K562 (cell line): ENCODE data around the gene MGA. TPM values are rescaled to one million over a fixed set of nuclear protein-coding genes. Genes with fewer than 3 reads are reported as not detected.

Source experiments
- ATAC-seq: fragments of 200-7000 bp; cut with Tn5 transposase; 3 replicates; pipeline ENCODE4 v1.9.1; 2020; ENCODE audit warnings: moderate library complexity
- BruUV-seq: library from RNA; stranded (reverse); fragments of 400-500 nt; replicated peaks from 2 replicates; lab custom pipeline; 2021; lab: Mats Ljungman, UMichigan
- CTCF ChIA-PET: fragments of 300-600 bp; formaldehyde crosslinking; extraction: SDS; loops from one replicate; lab custom pipeline; 2021; ENCODE audit warnings: low intra/inter-chr PET ratio; lab: Yijun Ruan, JAX
- POLR2A ChIA-PET: fragments of 300-600, 350-650 bp; sonication (Branson Sonifier 250); formaldehyde crosslinking; extraction: SDS; loops from one replicate; lab custom pipeline; 2021; ENCODE audit warnings: antibody characterized with exemption, inconsistent platforms; lab: Yijun Ruan, JAX
- DNase-seq, 4 experiments: peaks; one replicate each; pipeline versions ENCODE4 v3.0.0 to v3.0.0-alpha.2; 2011 to 2018; ENCODE audit warnings: low spot score in 3 of 4, mixed read lengths in 3 of 4; ENCODE audit errors: extremely low read depth in 1 of 4
- FAIRE-seq: peaks from 2 replicates; lab custom pipeline; 2011; peaks lifted over from hg19 to GRCh38; lab: Jason Lieb, UNC
- H2AFZ ChIP-seq: 2 replicates; pipeline ENCODE4 v1.6.0; 2011; ENCODE audit warnings: low read depth, low read length, control low read depth, inconsistent platforms
- H3K27ac ChIP-seq: fragments of 200-600 bp; 3 replicates; pipeline ENCODE4 v1.8.0; 2011; ENCODE audit warnings: low read depth, mild to moderate bottlenecking, control low read depth, inconsistent platforms, low read length, moderate library complexity, mixed read lengths; ENCODE audit errors: extremely low read depth
- H3K27me3 ChIP-seq, 2 experiments: fragments of 300-600 bp in 1 of 2; 2 replicates in 1 of 2; 3 replicates in 1 of 2; pipeline versions ENCODE4 v1.6.0 to v1.8.0; 2011; ENCODE audit warnings: inconsistent platforms in 2 of 2, low read length in 2 of 2, mild to moderate bottlenecking in 1 of 2, mixed read lengths in 1 of 2, moderate library complexity in 1 of 2; ENCODE audit not compliant: control insufficient read depth in 2 of 2, insufficient read depth in 2 of 2
- H3K36me3 ChIP-seq: fragments of 300-600 bp; 3 replicates; pipeline ENCODE4 v1.8.0; 2011; ENCODE audit warnings: mild to moderate bottlenecking, low read length, inconsistent platforms; ENCODE audit not compliant: control insufficient read depth, insufficient read depth
- H3K4me1 ChIP-seq, 2 experiments: fragments of 200-600 bp in 1 of 2; replicated peaks in 1 of 2; 2 replicates in 1 of 2; 3 replicates in 1 of 2; pipeline versions ENCODE4 v1.5.1 to v1.8.0; 2011; ENCODE audit warnings: inconsistent platforms in 2 of 2, low read length in 2 of 2, mild to moderate bottlenecking in 1 of 2, mixed read lengths in 1 of 2, moderate library complexity in 1 of 2; ENCODE audit not compliant: control insufficient read depth in 2 of 2, insufficient read depth in 2 of 2
- H3K4me2 ChIP-seq: 2 replicates; pipeline ENCODE4 v1.6.1; 2011; ENCODE audit warnings: low read length, control low read depth, inconsistent platforms, mixed read lengths; ENCODE audit not compliant: insufficient read depth
- H3K4me3 ChIP-seq: fragments of 200-600 bp; sonication (generic), shearing (Covaris generic); 2 replicates; pipeline ENCODE4 v1.5.1; 2016; ENCODE audit warnings: control low read depth, inconsistent platforms
- H3K79me2 ChIP-seq: fragments of 200-600 bp; 3 replicates; pipeline ENCODE4 v1.8.0; 2011; ENCODE audit warnings: low read length, inconsistent platforms; ENCODE audit not compliant: control insufficient read depth, insufficient read depth
- H3K9ac ChIP-seq, 2 experiments: 2 replicates each; pipeline versions ENCODE4 v1.6.0 to v1.6.1; 2011; ENCODE audit warnings: low read depth in 2 of 2, low read length in 2 of 2, control low read depth in 1 of 2, inconsistent platforms in 1 of 2, mild to moderate bottlenecking in 1 of 2, mixed read lengths in 1 of 2; ENCODE audit not compliant: insufficient read depth in 1 of 2
- H3K9me1 ChIP-seq: one replicate; pipeline ENCODE4 v1.6.0; 2011; ENCODE audit warnings: inconsistent platforms, mild to moderate bottlenecking, low read length, moderate library complexity; ENCODE audit not compliant: control insufficient read depth, insufficient read depth
- H3K9me3 ChIP-seq: replicated peaks from 2 replicates; pipeline ENCODE4 v1.5.1; 2011; ENCODE audit warnings: low read depth, low read length, inconsistent platforms; ENCODE audit not compliant: control insufficient read depth, insufficient read depth
- H4K20me1 ChIP-seq: replicated peaks from 2 replicates; pipeline ENCODE4 v1.6.1; 2011; ENCODE audit warnings: low read length, inconsistent platforms, mixed read lengths; ENCODE audit not compliant: control insufficient read depth, insufficient read depth
- DEAF1 ChIP-seq: fragments of 450-650 bp; formaldehyde crosslinking; IDR thresholded peaks from 2 replicates; pipeline ENCODE4 v1.4.0; 2020; ENCODE audit warnings: mild to moderate bottlenecking, moderate library complexity
- HDAC8 ChIP-seq: fragments of 450-650 bp; IDR thresholded peaks from 2 replicates; pipeline ENCODE4 v1.6.1; 2016; ENCODE audit warnings: mild to moderate bottlenecking, missing genetic modification characterization, moderate library complexity, missing compliant biosample characterization
- IRF2 ChIP-seq: sonication (generic); formaldehyde crosslinking; IDR thresholded peaks from 2 replicates; pipeline ENCODE4 v1.8.1; 2022; ENCODE audit warnings: mild to moderate bottlenecking, missing genetic modification reagents
- L3MBTL2 ChIP-seq: fragments of 450-650 bp; IDR thresholded peaks from 2 replicates; pipeline ENCODE4 v1.6.1; 2016; ENCODE audit warnings: mild to moderate bottlenecking, moderate library complexity
- RAD21 ChIP-seq, 2 experiments: fragments of 250-450 bp in 1 of 2; fragments of 450-650 bp in 1 of 2; sonication (Bioruptor Pico) in 1 of 2; formaldehyde crosslinking in 1 of 2; IDR thresholded peaks in 1 of 2; conservative IDR thresholded peaks in 1 of 2; 2 replicates each; pipeline versions ENCODE4 v1.4.0 to v1.8.0; 2020 to 2022; ENCODE audit warnings: mild to moderate bottlenecking in 2 of 2, moderate library complexity in 1 of 2
- RERE ChIP-seq: sonication (generic); formaldehyde crosslinking; IDR thresholded peaks from 2 replicates; pipeline ENCODE4 v1.8.0; 2023; ENCODE audit warnings: missing genetic modification reagents, mild to moderate bottlenecking, borderline replicate concordance
- TCF3 ChIP-seq: sonication (generic); formaldehyde crosslinking; IDR thresholded peaks from 2 replicates; pipeline ENCODE4 v1.4.0; 2020; ENCODE audit warnings: mild to moderate bottlenecking, missing genetic modification reagents
- TFAP4 ChIP-seq: sonication (generic); formaldehyde crosslinking; IDR thresholded peaks from 2 replicates; pipeline ENCODE4 v1.8.0; 2022; ENCODE audit warnings: missing genetic modification reagents, mild to moderate bottlenecking, moderate library complexity, borderline replicate concordance
- XRCC5 ChIP-seq: fragments of 200-400 bp; formaldehyde crosslinking; IDR thresholded peaks from 2 replicates; pipeline ENCODE4 v1.6.1; 2017; ENCODE audit warnings: low read depth, mild to moderate bottlenecking, low read length
- ZNF511 ChIP-seq: sonication (generic); formaldehyde crosslinking; IDR thresholded peaks from 2 replicates; pipeline ENCODE4 v1.8.0; 2022; ENCODE audit warnings: mild to moderate bottlenecking, missing genetic modification reagents
- WGBS: fragments of 100-300 bp; shearing (Covaris generic); methylation state at CpG from one replicate; pipeline ENCODE4 v1.1.6; 2016; ENCODE audit warnings: low coverage, mixed read lengths; ENCODE audit not compliant: insufficient coverage; ENCODE audit errors: missing lambda C conversion rate; 5-methylcytosine and 5-hydroxymethylcytosine counted together
- in situ Hi-C: fragments of 300-500 bp; cut with MboI; formaldehyde crosslinking; loops from 4 replicates; pipeline ENCODE4 v1.15.0; 2018; ENCODE audit warnings: inconsistent platforms, mixed read lengths
- intact Hi-C: fragments of 100-400 bp; cut with micrococcal nuclease; formaldehyde crosslinking; loops from 2 replicates; pipeline ENCODE4 v1.14.2; 2022
- polyA plus RNA-seq, 8 experiments: library from polyadenylated mRNA; depleted of rRNA in 4 of 8; stranded (reverse) in 5 of 8; unstranded in 3 of 8; fragments of >200 nt; fragmentation: Nextera tagmentation in 2 of 8; fragmentation: Illumina TruSeq in 1 of 8; extraction: Ambion mirVana in 2 of 8; extraction: Trizol in 1 of 8; gene quantifications; 2 replicates each; pipeline versions ENCODE4 v1.2.1 to v1.2.3, GENCODE V29; 2011 to 2014; ENCODE audit warnings: inconsistent platforms in 1 of 8, missing spikeins in 1 of 8
- total RNA-seq, 7 experiments: library from RNA; depleted of rRNA in 6 of 7; stranded (reverse); fragments of >200 nt in 6 of 7; fragmentation: Illumina TruSeq in 2 of 7; extraction: Trizol in 2 of 7; gene quantifications; 2 replicates each; pipeline versions ENCODE4 v1.2.1 to v1.2.3, GENCODE V29; 2011 to 2021; ENCODE audit warnings: low replicate concordance in 1 of 7

Gene MGA
- total and polyA plus RNA-seq, 9 of the 15 experiments (the other 6 are each of a cell fraction or from before 2014, with no cell fraction given) = 4.7 to 56.1 (median 21.1) TPM

- intact Hi-C loops (loop anchor here (1.0 to 5.0 kb wide), 6 partner anchors 39 to 345 kb away; no protein-coding TSS in a partner anchor), in situ Hi-C loops (loop anchor here (5.0 to 25.0 kb wide), 3 partner anchors 39 to 349 kb away; partner anchors contain the start of gene MAPKBP1)
- Histone ChIP-seq H3K4me3 (no peak overlapping the region), H3K4me2 (no peak overlapping the region), H3K27me3 (no peaks in the 10 kb centered on the region), H3K27ac (no peak overlapping the region), H3K9me1 (no peaks in the 10 kb centered on the region), H3K36me3 (peaks cover 2% of the 10 kb centered on the region; the same call in 2 of the 3 replicates), H3K79me2 (no peaks in the 10 kb centered on the region), H3K9me3 (no peaks in the 10 kb centered on the region), H3K4me1 (peaks cover 3 to 4% of the 10 kb centered on the region in 2 experiments; a peak in 3 of 5 replicates), H4K20me1 (0 out of 2 replicates have a peak, but pooled peaks cover 4% of the 10 kb centered on the region), H2AFZ (peak overlapping the region; percentile 52; the same call in 1 of the 2 replicates), H3K9ac (peak overlapping the region in 1 of 2 experiments; percentile 45; a peak in 2 of 4 replicates)
- ChIA-PET POLR2A (interaction anchor here (0.6 to 2.7 kb wide), 9 partner anchors 8 to 1036 kb away, joined by 3 to 15 read pairs (median 3); partner anchors contain the start of gene MAPKBP1), CTCF (interaction anchor here (0.7 to 3.9 kb wide), 8 partner anchors 9 to 346 kb away, joined by 3 to 98 read pairs (median 5); partner anchors contain the start of gene MAPKBP1)
- WGBS = 30% methylated on average over 18 of the region's 18 CpGs
- FAIRE-seq (peak; percentile 98), DNase-seq (peak; percentile 85), ATAC-seq (peak; percentile 98)
- no TSS peak for BruUV-seq
- TF ChIP-seq ZNF511 (CRISPR knock-in tag) (no peak), RAD21 (CRISPR knock-in tag; conservative IDR thresholded peaks at IDR 0.05 in 1 of 2, IDR thresholded peaks at IDR 0.05 in 1 of 2) (peak; percentile 93 to 97), L3MBTL2 (peak; percentile 27; the same call in 1 of the 2 replicates), TFAP4 (CRISPR knock-in tag) (peak; percentile 11; the same call in 1 of the 2 replicates), RERE (CRISPR knock-in tag) (no peak), HDAC8 (tag) (no peak), TCF3 (CRISPR knock-in tag) (no peak), IRF2 (no peak), XRCC5 (0 out of 2 replicates have a peak, but pooled peaks have one; percentile 29), DEAF1 (CRISPR knock-in tag) (peak; percentile 92)
Measured at GRCh38 chr15:41811432-41812195, 151.4 kb downstream of the MGA start.
